Liver (tissue), 9 donors: ENCODE measurements around the gene BMP8A. TPM values are rescaled to one million over a fixed set of nuclear protein-coding genes. Genes with fewer than 3 reads are reported as not detected.

Source experiments
- DNase-seq: peaks from one replicate; pipeline ENCODE4 v3.0.0-alpha.2; 2017; ENCODE audit warnings: low spot score
- H3K27ac ChIP-seq, 2 donors: one replicate each; pipeline ENCODE4 v1.7.0; 2013; ENCODE audit warnings: inconsistent platforms in 2 of 2, low read length in 2 of 2, control low read depth in 1 of 2, low read depth in 1 of 2, mild to moderate bottlenecking in 1 of 2
- H3K27me3 ChIP-seq, 4 donors: one replicate each; pipeline versions ENCODE4 v1.6.1 to v1.7.0; 2013; ENCODE audit warnings: low read length in 3 of 4, inconsistent platforms in 1 of 4, mild to moderate bottlenecking in 1 of 4, moderate library complexity in 1 of 4; ENCODE audit not compliant: control insufficient read depth in 4 of 4, insufficient read depth in 4 of 4
- H3K36me3 ChIP-seq, 4 donors: one replicate each; pipeline versions ENCODE4 v1.6.1 to v1.7.0; 2013; ENCODE audit warnings: low read length in 3 of 4, mild to moderate bottlenecking in 3 of 4, low read depth in 1 of 4, moderate library complexity in 1 of 4; ENCODE audit not compliant: control insufficient read depth in 4 of 4, insufficient read depth in 3 of 4
- H3K4me1 ChIP-seq, 4 donors: one replicate each; pipeline versions ENCODE4 v1.6.1 to v1.7.0; 2013; ENCODE audit warnings: low read length in 3 of 4, mild to moderate bottlenecking in 3 of 4, moderate library complexity in 1 of 4; ENCODE audit not compliant: control insufficient read depth in 4 of 4, insufficient read depth in 4 of 4
- H3K4me3 ChIP-seq, 3 donors: one replicate each; pipeline versions ENCODE4 v1.6.1 to v1.7.0; 2013; ENCODE audit warnings: low read length in 3 of 3, control low read depth in 1 of 3, low read depth in 1 of 3, mild to moderate bottlenecking in 1 of 3
- H3K9ac ChIP-seq, 2 donors: one replicate each; pipeline ENCODE4 v1.7.0; 2013; ENCODE audit warnings: low read length in 2 of 2, mild to moderate bottlenecking in 2 of 2, moderate library complexity in 2 of 2, control low read depth in 1 of 2, low read depth in 1 of 2
- H3K9me3 ChIP-seq, 4 donors: one replicate each; pipeline versions ENCODE4 v1.6.1 to v1.7.0; 2013; ENCODE audit warnings: low read length in 3 of 4; ENCODE audit not compliant: control insufficient read depth in 4 of 4
- EGR1 ChIP-seq, 2 donors: IDR thresholded peaks; 2 replicates each; pipeline ENCODE4 v1.6.1; 2016 to 2018; ENCODE audit warnings: antibody characterized with exemption in 2 of 2, low read depth in 2 of 2
- FOXA1 ChIP-seq: IDR thresholded peaks from 2 replicates; pipeline ENCODE4 v1.6.1; 2016; ENCODE audit warnings: antibody characterized with exemption
- FOXA2 ChIP-seq: IDR thresholded peaks from 2 replicates; pipeline ENCODE4 v1.6.1; 2016; ENCODE audit warnings: antibody characterized with exemption
- GABPA ChIP-seq, 2 donors: IDR thresholded peaks in 1 of 2; conservative IDR thresholded peaks in 1 of 2; 2 replicates each; pipeline ENCODE4 v1.6.1; 2016; ENCODE audit warnings: antibody characterized with exemption in 2 of 2, mild to moderate bottlenecking in 1 of 2, moderate library complexity in 1 of 2
- HNF4A ChIP-seq, 2 donors: conservative IDR thresholded peaks; 2 replicates each; pipeline ENCODE4 v1.6.1; 2016; ENCODE audit warnings: antibody characterized with exemption in 2 of 2, mild to moderate bottlenecking in 2 of 2
- HNF4G ChIP-seq: IDR thresholded peaks from 2 replicates; pipeline ENCODE4 v1.6.1; 2016; ENCODE audit warnings: antibody characterized with exemption
- JUND ChIP-seq, 2 donors: IDR thresholded peaks; 2 replicates each; pipeline ENCODE4 v1.6.1; 2016; ENCODE audit warnings: antibody characterized with exemption in 2 of 2
- NR2F2 ChIP-seq: IDR thresholded peaks from 2 replicates; pipeline ENCODE4 v1.6.1; 2016; ENCODE audit warnings: antibody characterized with exemption
- RAD21 ChIP-seq, 2 donors: IDR thresholded peaks; 2 replicates each; pipeline ENCODE4 v1.6.1; 2016; ENCODE audit warnings: antibody characterized with exemption in 2 of 2, mild to moderate bottlenecking in 2 of 2
- RXRA ChIP-seq, 2 donors: IDR thresholded peaks; 2 replicates each; pipeline ENCODE4 v1.6.1; 2017 to 2018; ENCODE audit warnings: antibody characterized with exemption in 2 of 2, mild to moderate bottlenecking in 1 of 2
- SP1 ChIP-seq: IDR thresholded peaks from 2 replicates; pipeline ENCODE4 v1.6.1; 2018; ENCODE audit warnings: antibody characterized with exemption, mild to moderate bottlenecking
- TAF1 ChIP-seq: conservative IDR thresholded peaks from 2 replicates; pipeline ENCODE4 v1.6.1; 2016; ENCODE audit warnings: antibody characterized with exemption, mild to moderate bottlenecking
- YY1 ChIP-seq: IDR thresholded peaks from 2 replicates; pipeline ENCODE4 v1.6.1; 2016; ENCODE audit warnings: antibody characterized with exemption, mild to moderate bottlenecking
- WGBS: extraction: QIAGEN DNeasy Blood & Tissue Kit; methylation state at CpG from one replicate; pipeline ENCODE4 v1.1.7; 2013; 5-methylcytosine and 5-hydroxymethylcytosine counted together
- polyA plus RNA-seq, 2 donors: library from polyadenylated mRNA; stranded (reverse) in 1 of 2; unstranded in 1 of 2; fragments of 200-250 nt in 1 of 2; fragments of >200 nt in 1 of 2; fragmentation: Nextera tagmentation in 1 of 2; extraction: Ambion mirVana in 1 of 2; gene quantifications; one replicate each; pipeline versions ENCODE4 v1.2.1 to v1.2.3, GENCODE V29; 2013 to 2015
- total RNA-seq, 2 donors: library from RNA; depleted of rRNA; stranded (reverse); fragments of >200 nt; gene quantifications; one replicate each; pipeline ENCODE4 v1.2.3, GENCODE V29; 2014
- TF ChIP-seq, protein P1 (sequence below): IDR thresholded peaks from 2 replicates; pipeline ENCODE4 v1.6.1; 2016; ENCODE audit warnings: antibody characterized with exemption
- TF ChIP-seq, protein P2 (sequence below): IDR thresholded peaks from 2 replicates; pipeline ENCODE4 v1.6.1; 2016; ENCODE audit warnings: antibody characterized with exemption, mild to moderate bottlenecking
- TF ChIP-seq, protein P3 (sequence below): IDR thresholded peaks from 2 replicates; pipeline ENCODE4 v1.6.1; 2016; ENCODE audit warnings: antibody characterized with exemption
- TF ChIP-seq, protein P4 (sequence below): IDR thresholded peaks from 2 replicates; pipeline ENCODE4 v1.6.1; 2016; ENCODE audit warnings: antibody characterized with exemption
- donor health status: healthy.
- donor health status: healthy.
- donor health status: healthy.
- donor health status: healthy.
- donor health status: healthy.

The BMP8A gene
- total and polyA plus RNA-seq, 4 donors: not detected

DNA sequence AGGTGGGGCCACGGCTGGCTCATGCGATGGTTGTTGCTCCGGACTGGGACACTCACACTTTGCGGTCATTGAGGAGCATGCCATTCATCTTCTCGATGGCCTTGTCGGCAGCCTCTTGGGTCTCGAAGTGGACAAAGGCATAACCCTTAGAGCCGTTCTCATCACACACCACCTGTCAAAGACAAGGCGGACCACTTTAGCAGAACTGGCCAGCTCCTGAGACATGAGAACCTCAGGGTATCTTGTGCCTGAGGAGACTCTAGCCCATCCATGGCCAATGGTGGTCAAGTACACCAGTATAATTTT, 79.7 kb downstream of the BMP8A start:
- no peak overlapping the region for H3K27ac ChIP-seq
- no peak overlapping the region for H3K4me3 ChIP-seq
- H3K4me1 ChIP-seq: peaks cover 6 to 64% (median 54%) of the 10 kb centered on the region in 4 donors
- WGBS: 97% methylated on average over 9 of the region's 9 CpGs
- TF ChIP-seq RXRA (IDR thresholded peaks at IDR 0.05): no peak
- no peak for TF ChIP-seq FOXA2
- TF ChIP-seq, protein P1, sequence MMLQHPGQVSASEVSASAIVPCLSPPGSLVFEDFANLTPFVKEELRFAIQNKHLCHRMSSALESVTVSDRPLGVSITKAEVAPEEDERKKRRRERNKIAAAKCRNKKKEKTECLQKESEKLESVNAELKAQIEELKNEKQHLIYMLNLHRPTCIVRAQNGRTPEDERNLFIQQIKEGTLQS: no peak
- no peak for TF ChIP-seq RAD21 (IDR thresholded peaks at IDR 0.05)
- TF ChIP-seq, protein P2, sequence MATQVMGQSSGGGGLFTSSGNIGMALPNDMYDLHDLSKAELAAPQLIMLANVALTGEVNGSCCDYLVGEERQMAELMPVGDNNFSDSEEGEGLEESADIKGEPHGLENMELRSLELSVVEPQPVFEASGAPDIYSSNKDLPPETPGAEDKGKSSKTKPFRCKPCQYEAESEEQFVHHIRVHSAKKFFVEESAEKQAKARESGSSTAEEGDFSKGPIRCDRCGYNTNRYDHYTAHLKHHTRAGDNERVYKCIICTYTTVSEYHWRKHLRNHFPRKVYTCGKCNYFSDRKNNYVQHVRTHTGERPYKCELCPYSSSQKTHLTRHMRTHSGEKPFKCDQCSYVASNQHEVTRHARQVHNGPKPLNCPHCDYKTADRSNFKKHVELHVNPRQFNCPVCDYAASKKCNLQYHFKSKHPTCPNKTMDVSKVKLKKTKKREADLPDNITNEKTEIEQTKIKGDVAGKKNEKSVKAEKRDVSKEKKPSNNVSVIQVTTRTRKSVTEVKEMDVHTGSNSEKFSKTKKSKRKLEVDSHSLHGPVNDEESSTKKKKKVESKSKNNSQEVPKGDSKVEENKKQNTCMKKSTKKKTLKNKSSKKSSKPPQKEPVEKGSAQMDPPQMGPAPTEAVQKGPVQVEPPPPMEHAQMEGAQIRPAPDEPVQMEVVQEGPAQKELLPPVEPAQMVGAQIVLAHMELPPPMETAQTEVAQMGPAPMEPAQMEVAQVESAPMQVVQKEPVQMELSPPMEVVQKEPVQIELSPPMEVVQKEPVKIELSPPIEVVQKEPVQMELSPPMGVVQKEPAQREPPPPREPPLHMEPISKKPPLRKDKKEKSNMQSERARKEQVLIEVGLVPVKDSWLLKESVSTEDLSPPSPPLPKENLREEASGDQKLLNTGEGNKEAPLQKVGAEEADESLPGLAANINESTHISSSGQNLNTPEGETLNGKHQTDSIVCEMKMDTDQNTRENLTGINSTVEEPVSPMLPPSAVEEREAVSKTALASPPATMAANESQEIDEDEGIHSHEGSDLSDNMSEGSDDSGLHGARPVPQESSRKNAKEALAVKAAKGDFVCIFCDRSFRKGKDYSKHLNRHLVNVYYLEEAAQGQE: no peak
- TF ChIP-seq, protein P3, sequence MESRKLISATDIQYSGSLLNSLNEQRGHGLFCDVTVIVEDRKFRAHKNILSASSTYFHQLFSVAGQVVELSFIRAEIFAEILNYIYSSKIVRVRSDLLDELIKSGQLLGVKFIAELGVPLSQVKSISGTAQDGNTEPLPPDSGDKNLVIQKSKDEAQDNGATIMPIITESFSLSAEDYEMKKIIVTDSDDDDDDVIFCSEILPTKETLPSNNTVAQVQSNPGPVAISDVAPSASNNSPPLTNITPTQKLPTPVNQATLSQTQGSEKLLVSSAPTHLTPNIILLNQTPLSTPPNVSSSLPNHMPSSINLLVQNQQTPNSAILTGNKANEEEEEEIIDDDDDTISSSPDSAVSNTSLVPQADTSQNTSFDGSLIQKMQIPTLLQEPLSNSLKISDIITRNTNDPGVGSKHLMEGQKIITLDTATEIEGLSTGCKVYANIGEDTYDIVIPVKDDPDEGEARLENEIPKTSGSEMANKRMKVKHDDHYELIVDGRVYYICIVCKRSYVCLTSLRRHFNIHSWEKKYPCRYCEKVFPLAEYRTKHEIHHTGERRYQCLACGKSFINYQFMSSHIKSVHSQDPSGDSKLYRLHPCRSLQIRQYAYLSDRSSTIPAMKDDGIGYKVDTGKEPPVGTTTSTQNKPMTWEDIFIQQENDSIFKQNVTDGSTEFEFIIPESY: no peak
- no peak for TF ChIP-seq SP1
- no peak for TF ChIP-seq JUND (IDR thresholded peaks at IDR 0.05)
- no peak for TF ChIP-seq NR2F2
- no peak for TF ChIP-seq TAF1
- no peak for TF ChIP-seq HNF4A (conservative IDR thresholded peaks at IDR 0.05)
- no peak for TF ChIP-seq EGR1 (IDR thresholded peaks at IDR 0.05; ENCODE audit: low read depth in 2 of 2)
- no peak for TF ChIP-seq YY1
- TF ChIP-seq, protein P4, sequence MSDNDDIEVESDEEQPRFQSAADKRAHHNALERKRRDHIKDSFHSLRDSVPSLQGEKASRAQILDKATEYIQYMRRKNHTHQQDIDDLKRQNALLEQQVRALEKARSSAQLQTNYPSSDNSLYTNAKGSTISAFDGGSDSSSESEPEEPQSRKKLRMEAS: no peak
- no peak for TF ChIP-seq FOXA1
- no peak for DNase-seq
- H3K27me3 ChIP-seq: no peaks in the 10 kb centered on the region
- no peak overlapping the region for H3K9ac ChIP-seq
- H3K9me3 ChIP-seq: no peaks in the 10 kb centered on the region
- peaks cover 4 to 62% (median 48%) of the 10 kb centered on the region in 4 donors for H3K36me3 ChIP-seq

DNA sequence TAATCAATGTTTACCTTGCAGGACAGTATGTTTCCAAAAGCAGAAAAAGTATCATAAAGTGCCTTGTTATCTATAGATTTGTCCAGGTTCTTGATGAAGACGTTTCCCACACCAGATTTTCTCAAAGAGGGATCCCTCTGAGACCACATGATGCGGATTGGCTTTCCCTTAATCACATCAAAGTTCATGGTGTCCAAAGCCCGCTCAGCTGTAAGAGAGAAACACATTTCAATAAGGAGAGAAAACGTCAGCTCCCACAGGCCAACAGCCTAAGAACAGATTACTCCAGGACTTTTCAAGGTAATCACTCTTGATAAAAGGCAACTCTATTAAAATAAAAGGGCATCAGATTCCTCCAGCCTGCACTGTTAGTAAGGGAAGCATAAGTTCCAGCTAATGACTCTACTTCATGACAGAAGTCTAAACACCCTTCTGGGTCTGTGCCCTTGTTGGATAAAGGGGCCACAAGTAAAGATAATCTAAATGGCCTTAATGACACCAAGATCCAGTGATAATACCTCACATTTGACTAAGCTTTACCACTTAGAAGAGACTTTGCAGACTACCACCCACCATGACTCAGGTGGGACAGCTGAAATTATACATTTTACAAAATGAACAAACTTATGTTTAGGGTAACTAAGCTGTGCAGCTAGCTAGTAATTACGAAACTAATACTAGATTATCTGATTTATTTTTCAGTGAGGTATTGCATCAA, 81.1 kb downstream of the BMP8A start:
- Histone ChIP-seq H3K27me3 (no peaks in the 10 kb centered on the region), H3K27ac (no peak overlapping the region), H3K9ac (no peak overlapping the region), H3K4me3 (no peak overlapping the region), H3K9me3 (no peaks in the 10 kb centered on the region), H3K36me3 (peaks cover 4 to 48% (median 38%) of the 10 kb centered on the region in 4 donors), H3K4me1 (peaks cover 3 to 51% (median 40%) of the 10 kb centered on the region in 4 donors)
- 78% methylated on average over 5 of the region's 5 CpGs for WGBS
- DNase-seq: no peak
- TF ChIP-seq TAF1 (no peak), RXRA (IDR thresholded peaks at IDR 0.05) (no peak), RAD21 (IDR thresholded peaks at IDR 0.05) (no peak), JUND (IDR thresholded peaks at IDR 0.05) (no peak), EGR1 (IDR thresholded peaks at IDR 0.05; ENCODE audit: low read depth in 2 of 2) (no peak), NR2F2 (no peak), GABPA (IDR thresholded peaks at IDR 0.05 in 1 of 2, conservative IDR thresholded peaks at IDR 0.05 in 1 of 2) (no peak), HNF4G (no peak), FOXA2 (no peak), SP1 (no peak)
- TF ChIP-seq, protein P2: no peak
- TF ChIP-seq, protein P4: no peak
- TF ChIP-seq, protein P1: no peak
